Natural killer cell treated with Interleukin-12 subunit alpha and Interleukin-12 subunit beta and Interleukin-15 and Interleukin-18, amount 100 ng/mL, for 72 hours (primary cell): ENCODE measurements around the gene M1AP. TPM values are rescaled to one million over a fixed set of nuclear protein-coding genes. Genes with fewer than 3 reads are reported as not detected.

ENCODE experiments used
- ATAC-seq, 2 donors: fragments of 150-1000 bp; cut with Tn5 transposase in 1 of 2; sonication (Bioruptor Pico), chemical (Tn5 transposase) in 1 of 2; 2 replicates each; pipeline ENCODE4 v1.10.0; 2021
- DNase-seq: peaks from one replicate; pipeline ENCODE4 v3.0.0; 2022; ENCODE audit warnings: low spot score
- H3K27ac Mint-ChIP-seq, 2 donors: 1 replicate in 1 of 2; 2 replicates in 1 of 2; pipeline ENCODE4 v1.8.0; 2022; ENCODE audit warnings: mixed read lengths in 2 of 2, mild to moderate bottlenecking in 1 of 2, moderate library complexity in 1 of 2
- H3K27me3 Mint-ChIP-seq, 2 donors: 1 replicate in 1 of 2; 2 replicates in 1 of 2; pipeline ENCODE4 v1.8.0; 2022; ENCODE audit warnings: mixed read lengths in 2 of 2
- H3K36me3 Mint-ChIP-seq: one replicate; pipeline ENCODE4 v1.8.0; 2022; ENCODE audit warnings: mixed read lengths
- H3K4me1 Mint-ChIP-seq, 2 donors: 1 replicate in 1 of 2; 2 replicates in 1 of 2; pipeline ENCODE4 v1.8.0; 2022; ENCODE audit warnings: low read depth in 2 of 2, mixed read lengths in 2 of 2, mild to moderate bottlenecking in 1 of 2
- H3K4me3 Mint-ChIP-seq: one replicate; pipeline ENCODE4 v1.8.0; 2022; ENCODE audit warnings: mixed read lengths
- H3K9me3 Mint-ChIP-seq: 2 replicates; pipeline ENCODE4 v1.8.0; 2022; ENCODE audit warnings: mixed read lengths
- total RNA-seq, 2 donors: library from RNA; stranded (reverse); gene quantifications; one replicate each; pipeline ENCODE4 v1.2.3, GENCODE V29; 2022

The M1AP gene
- total RNA-seq, 2 donors from 2014 or later = not detected

GRCh38 chr2:74599676-74600075, 48.5 kb downstream of the M1AP start:
- Mint-ChIP-seq H3K9me3 (no peaks in the 10 kb centered on the region), H3K27me3 (peaks cover 20 to 42% of the 10 kb centered on the region in 2 donors), H3K27ac (no peak overlapping the region), H3K4me3 (no peak overlapping the region), H3K36me3 (no peaks in the 10 kb centered on the region), H3K4me1 (peaks cover 12 to 15% of the 10 kb centered on the region in 2 donors)
- DNase-seq (no peak), ATAC-seq (no peak)

- no peak overlapping the region for H3K27ac Mint-ChIP-seq
- peaks cover under 1 to 2% of the 10 kb centered on the region in 2 donors for H3K4me1 Mint-ChIP-seq
- no peaks in the 10 kb centered on the region for H3K9me3 Mint-ChIP-seq
- H3K4me3 Mint-ChIP-seq = no peak overlapping the region
- no peaks in the 10 kb centered on the region for H3K36me3 Mint-ChIP-seq
- DNase-seq (no peak), ATAC-seq (no peak)
- peaks cover 24 to 44% of the 10 kb centered on the region in 2 donors for H3K27me3 Mint-ChIP-seq
Measured at GRCh38 chr2:74597410-74597809, 50.7 kb downstream of the M1AP start.

GRCh38 chr2:74596584-74596983, 51.5 kb downstream of the M1AP start:
- Mint-ChIP-seq H3K36me3 (no peaks in the 10 kb centered on the region), H3K4me1 (no peaks in the 10 kb centered on the region), H3K27me3 (peaks cover 23 to 38% of the 10 kb centered on the region in 2 donors), H3K9me3 (no peaks in the 10 kb centered on the region), H3K4me3 (no peak overlapping the region), H3K27ac (no peak overlapping the region)
- DNase-seq = no peak
- no peak for ATAC-seq

- Mint-ChIP-seq H3K4me1 (no peaks in the 10 kb centered on the region), H3K4me3 (no peak overlapping the region), H3K36me3 (no peaks in the 10 kb centered on the region), H3K27me3 (peaks cover 24 to 47% of the 10 kb centered on the region in 2 donors), H3K27ac (no peak overlapping the region), H3K9me3 (no peaks in the 10 kb centered on the region)
- DNase-seq = no peak
- no peak for ATAC-seq
Measured at GRCh38 chr2:74593826-74594772, 54.0 kb downstream of the M1AP start.

- peaks cover 4 to 22% of the 10 kb centered on the region in 2 donors for H3K4me1 Mint-ChIP-seq
- H3K27ac Mint-ChIP-seq = no peak overlapping the region
- H3K4me3 Mint-ChIP-seq = no peak overlapping the region
- no peak for ATAC-seq
- H3K9me3 Mint-ChIP-seq = no peaks in the 10 kb centered on the region
- H3K27me3 Mint-ChIP-seq = peaks cover 13 to 28% of the 10 kb centered on the region in 2 donors
- no peak for DNase-seq
- no peaks in the 10 kb centered on the region for H3K36me3 Mint-ChIP-seq
Measured at GRCh38 chr2:74588664-74589063, 59.5 kb downstream of the M1AP start.

- no peaks in the 10 kb centered on the region for H3K36me3 Mint-ChIP-seq
- DNase-seq (peak; percentile 71), ATAC-seq (peak; percentile 64 to 70)
- no peak overlapping the region for H3K4me3 Mint-ChIP-seq
- H3K27ac Mint-ChIP-seq = no peak overlapping the region
- H3K4me1 Mint-ChIP-seq = peaks cover 6 to 28% of the 10 kb centered on the region in 2 donors
- no peaks in the 10 kb centered on the region for H3K9me3 Mint-ChIP-seq
- H3K27me3 Mint-ChIP-seq = peaks cover 12 to 19% of the 10 kb centered on the region in 2 donors
Measured at GRCh38 chr2:74587664-74588277, 60.4 kb downstream of the M1AP start.

- Mint-ChIP-seq H3K27ac (peak overlapping the region; percentile 22 to 30), H3K9me3 (no peaks in the 10 kb centered on the region), H3K36me3 (no peaks in the 10 kb centered on the region), H3K4me1 (peaks cover 6 to 28% of the 10 kb centered on the region in 2 donors), H3K27me3 (peaks cover 8% of the 10 kb centered on the region in 2 donors), H3K4me3 (peak overlapping the region; percentile 38)
- ATAC-seq (no peak), DNase-seq (no peak)
Measured at GRCh38 chr2:74585406-74586185, 62.5 kb downstream of the M1AP start.

GRCh38 chr2:74584088-74584645, 64.0 kb downstream of the M1AP start:
- H3K27me3 Mint-ChIP-seq = peaks cover 11 to 14% of the 10 kb centered on the region in 2 donors
- peak overlapping the region; percentile 34 to 51 for H3K27ac Mint-ChIP-seq
- H3K36me3 Mint-ChIP-seq = no peaks in the 10 kb centered on the region
- H3K4me1 Mint-ChIP-seq = peaks cover 6 to 28% of the 10 kb centered on the region in 2 donors
- H3K4me3 Mint-ChIP-seq = peak overlapping the region; percentile 40
- H3K9me3 Mint-ChIP-seq = no peaks in the 10 kb centered on the region
- DNase-seq = no peak
- ATAC-seq = peak in 1 of 2 donors; percentile 74

- Mint-ChIP-seq H3K27me3 (peaks cover 7 to 11% of the 10 kb centered on the region in 2 donors), H3K4me1 (peaks cover 6 to 28% of the 10 kb centered on the region in 2 donors)
- ATAC-seq = no peak
Measured at GRCh38 chr2:74583504-74583903, 64.6 kb downstream of the M1AP start.

GRCh38 chr2:74582184-74582583, 65.9 kb downstream of the M1AP start:
- no peaks in the 10 kb centered on the region for H3K36me3 Mint-ChIP-seq
- peaks cover 9 to 32% of the 10 kb centered on the region in 2 donors for H3K4me1 Mint-ChIP-seq
- DNase-seq (no peak), ATAC-seq (no peak)
- H3K4me3 Mint-ChIP-seq = no peak overlapping the region
- no peak overlapping the region for H3K27ac Mint-ChIP-seq
- no peaks in the 10 kb centered on the region for H3K9me3 Mint-ChIP-seq
- peaks cover 6 to 11% of the 10 kb centered on the region in 2 donors for H3K27me3 Mint-ChIP-seq

More at GRCh38 chr2:74583504-74583903, 64.6 kb downstream of the M1AP start:
- Mint-ChIP-seq H3K27ac (peak overlapping the region in 1 of 2 donors; percentile 53), H3K4me3 (no peak overlapping the region), H3K9me3 (no peaks in the 10 kb centered on the region), H3K36me3 (no peaks in the 10 kb centered on the region)
- DNase-seq = no peak

GRCh38 chr2:74581463-74581862, 66.7 kb downstream of the M1AP start:
- H3K27me3 Mint-ChIP-seq = peaks cover 6 to 11% of the 10 kb centered on the region in 2 donors
- peaks cover 9 to 35% of the 10 kb centered on the region in 2 donors for H3K4me1 Mint-ChIP-seq
- no peak overlapping the region for H3K4me3 Mint-ChIP-seq
- H3K9me3 Mint-ChIP-seq = no peaks in the 10 kb centered on the region
- no peak overlapping the region for H3K27ac Mint-ChIP-seq
- no peaks in the 10 kb centered on the region for H3K36me3 Mint-ChIP-seq
- DNase-seq (no peak), ATAC-seq (no peak)

- no peak overlapping the region for H3K4me3 Mint-ChIP-seq
- DNase-seq (no peak), ATAC-seq (no peak)
Measured at GRCh38 chr2:74578408-74578807, 69.7 kb downstream of the M1AP start.

GRCh38 chr2:74577448-74577847, 70.7 kb downstream of the M1AP start:
- Mint-ChIP-seq H3K9me3 (peaks cover 9% of the 10 kb centered on the region), H3K27me3 (peaks cover 3 to 6% of the 10 kb centered on the region in 2 donors), H3K4me3 (no peak overlapping the region), H3K27ac (peak overlapping the region in 1 of 2 donors; percentile 27), H3K36me3 (no peaks in the 10 kb centered on the region), H3K4me1 (peaks cover 16 to 23% of the 10 kb centered on the region in 2 donors)
- DNase-seq (no peak), ATAC-seq (peak in 1 of 2 donors; percentile 78)

More at GRCh38 chr2:74578408-74578807, 69.7 kb downstream of the M1AP start:
- Mint-ChIP-seq H3K27ac (no peak overlapping the region), H3K9me3 (peaks cover 9% of the 10 kb centered on the region), H3K36me3 (no peaks in the 10 kb centered on the region), H3K4me1 (peaks cover 19 to 27% of the 10 kb centered on the region in 2 donors), H3K27me3 (peaks cover 6 to 7% of the 10 kb centered on the region in 2 donors)
